GM19035 (cell line): ENCODE data around the gene CFAP61.
"Not testable (repeated sequence)": the region's sequence is repeated elsewhere in the genome, so short reads cannot be mapped to it uniquely, and the experiment has no call there.

Experiments
- ATAC-seq: cut with Tn5 transposase; IDR thresholded peaks from one replicate; pipeline ENCODE4 v1.9.1; 2021; ENCODE audit not compliant: unreplicated experiment

CFAP61 gene

GRCh38 chr20:20230741-20231140, 178.4 kb downstream of the CFAP61 start:
- ATAC-seq, result no peak

GRCh38 chr20:20231528-20232298, 179.4 kb downstream of the CFAP61 start:
- ATAC-seq, result no peak

DNA sequence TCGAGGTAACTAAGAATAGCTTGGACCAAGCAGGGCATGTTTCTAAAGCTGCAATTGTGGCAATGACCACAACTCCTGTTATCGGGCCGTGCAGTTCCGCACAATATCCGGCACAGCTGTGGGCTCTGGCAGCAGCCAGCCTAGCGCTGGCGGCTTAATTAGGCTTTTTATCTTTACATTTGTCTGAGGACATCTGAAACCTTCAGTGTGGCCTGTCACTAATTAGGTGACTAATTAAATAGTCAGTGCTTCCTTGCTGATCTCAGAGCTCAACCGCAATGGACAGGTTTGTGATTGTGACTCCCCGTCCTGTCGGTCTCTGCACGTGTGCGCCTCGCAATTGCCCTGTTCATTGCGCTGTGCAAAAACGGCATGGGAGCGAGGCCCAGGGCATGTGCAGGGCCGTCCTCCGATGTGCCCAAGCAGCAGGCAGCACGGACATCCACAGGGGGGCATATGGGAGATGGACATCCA, 180.7 kb downstream of the CFAP61 start:
- no peak for ATAC-seq

GRCh38 chr20:20235681-20236080, 183.3 kb downstream of the CFAP61 start:
- no peak for ATAC-seq

DNA sequence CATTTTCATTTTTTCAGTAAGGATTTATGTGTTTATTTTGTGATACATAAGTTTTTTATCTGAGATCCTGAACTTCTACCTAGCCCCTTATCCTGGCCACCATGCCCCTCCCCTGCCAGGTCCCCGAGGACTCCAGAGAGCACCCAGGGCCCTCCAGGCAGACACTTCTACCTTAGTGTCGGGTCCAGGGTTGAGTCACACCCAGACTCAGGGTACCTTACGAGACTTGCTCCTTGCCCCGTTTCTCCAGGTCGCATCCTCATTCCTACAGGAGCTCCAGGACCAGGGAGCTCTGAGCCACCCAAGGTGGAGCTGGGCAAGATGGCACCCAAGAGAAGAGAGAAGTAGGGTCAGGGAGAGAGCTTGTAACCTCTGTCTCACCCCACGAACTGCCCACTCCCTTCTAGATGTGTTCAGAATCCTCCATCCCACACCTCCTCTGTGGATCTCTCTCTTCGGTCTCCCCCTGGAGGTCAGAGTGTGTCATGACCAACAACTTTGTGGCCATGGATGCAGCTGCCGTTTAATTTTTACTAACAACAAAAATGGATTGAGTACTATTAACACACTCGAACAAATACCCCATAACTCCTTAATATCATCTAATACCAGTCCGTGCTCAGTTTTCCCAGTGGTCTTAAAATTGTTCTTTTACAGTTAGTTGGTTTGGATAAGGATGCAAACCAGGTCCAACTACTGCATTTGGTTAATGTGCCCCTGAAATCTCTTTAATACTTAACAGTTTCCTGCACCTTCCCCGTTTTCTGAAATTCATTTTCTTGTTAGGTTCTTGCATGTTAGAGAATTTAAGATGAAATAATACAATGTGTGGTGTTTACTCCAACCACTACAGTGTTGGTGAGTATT, 185.0 kb downstream of the CFAP61 start:
- ATAC-seq, result peak; percentile 68

- no peak for ATAC-seq
Measured at GRCh38 chr20:20241976-20242375, 189.6 kb downstream of the CFAP61 start.

DNA sequence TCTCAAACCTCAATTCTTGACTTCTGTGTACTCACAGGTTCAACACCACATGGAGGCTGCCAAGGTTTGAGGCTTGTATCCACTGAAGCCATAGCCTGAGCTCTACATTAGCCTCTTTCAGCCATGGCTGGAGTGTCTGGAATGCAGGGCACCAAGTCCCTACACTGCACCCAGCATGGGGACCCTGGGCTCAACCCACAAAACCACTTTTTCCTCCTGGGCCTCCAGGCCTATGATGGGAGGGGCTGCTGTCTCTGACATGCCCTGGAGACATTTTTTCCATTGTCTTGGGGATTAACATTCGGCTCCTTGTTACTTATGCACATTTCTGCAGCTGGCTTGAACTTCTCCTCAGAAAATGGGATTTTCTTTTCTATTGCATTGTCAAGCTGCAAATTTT, 192.1 kb downstream of the CFAP61 start:
- ATAC-seq, result not testable (repeated sequence)

GRCh38 chr20:20246996-20247633, 194.8 kb downstream of the CFAP61 start:
- ATAC-seq, result no peak

DNA sequence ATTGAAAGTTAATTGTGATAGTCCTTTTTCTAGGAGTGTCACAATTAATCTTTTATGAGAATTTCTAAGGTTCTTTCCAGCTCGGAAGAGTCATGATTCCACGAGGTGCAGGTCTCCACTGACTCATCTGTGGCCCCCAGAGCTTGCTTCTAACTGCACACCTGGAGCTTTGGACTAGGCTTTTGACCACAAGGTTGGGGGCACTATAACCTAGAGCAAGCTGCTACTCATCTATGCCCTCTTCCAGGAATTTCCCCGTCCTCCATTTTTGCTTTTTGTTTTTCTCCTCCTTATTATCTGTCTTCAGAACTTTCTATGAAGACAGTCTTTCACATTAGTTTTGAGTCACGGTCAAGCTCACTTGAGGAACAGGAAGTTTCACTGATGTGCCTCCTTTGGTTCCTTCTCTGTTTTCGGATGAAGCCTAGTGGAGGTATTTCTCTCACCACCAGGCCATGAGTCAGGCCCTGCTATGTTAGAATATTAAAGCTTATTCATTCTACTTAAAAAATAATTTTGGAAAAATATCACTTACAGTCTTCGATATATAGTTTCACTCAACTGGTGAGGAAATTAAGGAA, 196.4 kb downstream of the CFAP61 start:
- no peak for ATAC-seq

DNA sequence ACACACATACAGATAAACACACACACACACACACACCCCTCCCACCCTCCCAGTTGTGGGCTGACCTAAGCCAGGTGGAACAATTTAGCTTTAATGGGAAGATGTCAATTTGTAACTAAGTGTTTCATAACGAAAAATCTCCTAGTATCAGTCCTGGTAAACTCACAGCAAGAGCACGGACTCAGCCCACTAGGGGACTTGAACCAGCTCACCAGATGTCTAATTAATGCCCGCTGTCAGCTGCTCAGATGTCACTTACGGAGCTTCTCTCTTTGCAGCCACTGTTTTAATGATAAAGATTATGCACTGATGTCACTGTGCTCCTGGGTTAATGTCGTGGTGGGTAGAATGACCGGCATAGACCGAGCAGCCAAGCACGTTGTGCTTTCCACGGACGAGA, 199.0 kb downstream of the CFAP61 start:
- no peak for ATAC-seq

- no peak for ATAC-seq
Measured at GRCh38 chr20:20251836-20252235, 199.5 kb downstream of the CFAP61 start.

DNA sequence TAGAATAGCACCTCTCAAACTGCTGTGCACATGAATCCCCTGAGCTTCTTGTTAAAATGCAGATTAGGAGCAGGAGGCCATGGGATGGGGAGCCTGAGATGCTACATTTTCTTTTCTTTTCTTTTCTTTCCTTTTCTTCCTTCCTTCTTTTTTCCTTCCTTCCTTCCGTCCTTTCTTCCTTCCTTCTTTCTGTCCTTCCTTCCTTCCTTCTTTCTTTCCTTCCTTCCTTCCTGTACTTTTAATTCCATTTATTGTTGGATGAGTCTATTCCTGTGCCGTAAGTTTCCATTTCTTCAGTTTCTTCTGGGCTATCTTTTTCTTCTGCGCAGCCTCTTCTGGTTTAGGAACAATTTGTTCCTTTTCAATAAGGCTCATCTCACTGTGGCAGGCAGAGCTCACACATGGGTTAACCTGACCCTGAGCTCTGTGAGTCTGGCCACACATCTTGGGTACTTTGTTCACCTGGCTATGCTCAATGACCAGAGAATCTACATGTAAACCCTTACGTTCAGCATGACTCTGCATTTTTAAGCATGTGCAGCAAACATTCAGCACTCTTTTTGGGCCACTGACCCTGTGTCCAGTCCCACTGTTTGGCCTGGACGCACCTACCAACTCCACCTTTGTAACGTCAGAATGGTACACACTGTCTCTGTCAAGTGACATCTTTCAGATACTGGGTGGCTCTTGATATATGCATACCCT, 200.9 kb downstream of the CFAP61 start:
- no peak for ATAC-seq

DNA sequence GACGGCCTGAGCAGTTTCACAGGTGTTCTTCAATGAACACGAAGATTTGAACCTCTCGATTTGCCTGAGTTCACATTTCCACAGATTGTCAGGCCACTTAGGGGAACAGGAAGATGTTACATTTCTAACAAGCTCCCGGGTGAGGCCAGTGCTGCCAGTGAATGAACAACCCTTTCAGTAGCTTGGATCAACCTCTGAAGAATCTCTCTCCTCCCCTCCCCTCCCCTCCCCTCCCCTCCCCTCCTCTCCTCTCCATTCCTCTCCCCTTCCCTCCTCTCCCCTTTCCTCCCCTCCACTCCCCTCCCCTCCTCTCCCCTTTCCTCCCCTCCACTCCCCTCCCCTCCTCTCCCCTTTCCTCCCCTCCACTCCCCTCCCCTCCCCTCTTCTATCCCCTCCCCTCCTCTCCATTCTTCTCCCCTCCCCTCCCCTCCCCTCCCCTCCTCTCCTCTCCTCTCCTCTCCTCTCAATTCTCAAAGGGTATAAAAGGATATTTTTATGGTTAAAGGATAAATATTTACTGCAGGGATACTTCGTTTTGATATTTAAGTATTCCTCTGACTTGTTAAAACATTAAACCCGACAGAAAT, 201.5 kb downstream of the CFAP61 start:
- ATAC-seq, result no peak

GRCh38 chr20:20255099-20255498, 202.8 kb downstream of the CFAP61 start:
- ATAC-seq, result no peak

DNA sequence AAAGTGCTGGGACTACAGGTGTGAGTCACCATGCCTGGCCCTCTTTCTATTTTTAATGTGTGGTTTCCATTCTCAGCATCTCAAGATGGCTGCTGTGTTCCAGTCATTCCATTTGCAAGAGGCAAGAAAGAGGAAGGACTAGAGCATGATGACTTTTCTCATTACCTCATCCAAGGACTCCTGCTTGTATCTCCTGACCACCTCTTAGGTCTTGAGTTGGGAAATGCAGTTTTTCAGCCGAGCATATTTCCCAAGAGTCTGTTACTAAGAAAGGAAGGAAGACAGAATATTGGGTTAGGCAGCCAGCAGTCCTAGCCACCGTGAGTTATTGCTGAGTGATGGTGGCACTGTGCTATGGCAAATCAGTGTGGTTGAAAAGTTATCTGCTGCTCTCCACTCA, 207.2 kb downstream of the CFAP61 start:
- ATAC-seq, result no peak

DNA sequence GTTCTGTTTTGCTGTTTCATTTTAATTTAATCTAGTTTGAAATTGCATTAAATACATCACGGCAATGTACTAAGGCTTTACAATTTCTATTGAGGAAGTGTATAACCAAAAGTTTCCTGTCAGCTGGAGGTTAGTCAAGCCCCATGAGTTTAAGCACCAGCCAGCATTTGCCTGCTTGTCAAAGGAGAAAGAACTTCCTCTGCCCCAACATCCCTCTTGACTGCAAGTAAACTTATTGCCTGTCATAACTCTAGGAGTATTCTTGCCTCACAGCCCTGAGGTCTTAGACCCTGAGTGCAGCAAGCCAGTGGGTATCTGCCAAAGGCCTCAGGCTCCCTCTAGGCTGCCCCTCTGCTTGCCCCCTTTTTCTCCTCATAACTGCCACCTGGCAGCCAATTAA, 208.8 kb downstream of the CFAP61 start:
- ATAC-seq, result no peak

- ATAC-seq, result no peak
Measured at GRCh38 chr20:20265210-20265609, 212.9 kb downstream of the CFAP61 start.

DNA sequence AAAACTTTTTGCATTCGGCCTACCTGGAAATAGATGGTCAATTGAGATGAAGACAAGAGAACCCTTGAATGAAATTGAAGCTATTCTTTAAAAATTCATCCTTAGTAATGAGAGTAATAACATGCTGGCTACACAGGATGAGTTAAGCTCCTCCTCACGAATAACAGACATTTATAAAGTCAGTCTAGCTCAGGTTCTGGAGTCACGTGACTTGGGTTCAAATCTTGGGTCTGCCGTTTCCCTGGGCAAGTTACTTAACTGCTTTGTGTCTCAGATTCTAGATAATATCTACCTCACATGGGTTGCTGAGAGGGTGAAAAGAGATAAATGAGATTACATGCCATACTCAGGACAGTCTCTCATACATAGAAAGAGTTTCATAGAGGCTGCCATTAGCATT, 214.2 kb downstream of the CFAP61 start:
- ATAC-seq, result no peak

DNA sequence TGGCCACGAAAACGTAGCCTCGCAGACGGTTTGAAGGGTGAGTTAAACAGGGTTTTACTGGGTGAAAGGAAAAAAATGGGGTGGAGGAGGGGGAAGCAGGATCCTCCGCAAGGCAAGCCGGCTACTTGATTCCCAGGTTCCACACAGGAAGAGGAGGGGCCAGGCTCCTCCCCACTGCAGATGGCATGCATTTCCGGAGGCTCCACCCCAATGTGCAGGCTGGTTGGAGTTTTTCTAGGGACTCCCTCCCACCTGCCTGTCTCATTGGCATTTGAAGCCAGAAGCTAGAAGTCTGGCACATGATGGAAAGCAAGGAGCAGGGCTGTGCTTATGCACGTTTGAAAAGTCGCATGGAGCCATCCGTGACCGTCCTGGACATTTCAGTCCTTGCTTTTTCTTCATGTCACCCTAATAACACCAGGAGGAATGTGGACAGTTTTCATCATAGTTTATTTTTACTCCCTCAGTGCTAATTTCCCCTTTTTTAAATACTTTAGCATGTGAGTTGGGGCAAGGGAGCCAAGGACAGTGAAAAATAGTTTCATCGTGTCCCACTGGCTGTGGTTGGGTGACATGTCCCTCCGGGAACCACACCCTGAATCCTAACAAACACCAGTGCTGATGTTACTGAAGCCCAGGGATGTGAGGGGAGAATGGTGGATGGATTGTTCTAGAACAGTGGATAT, 215.5 kb downstream of the CFAP61 start:
- no peak for ATAC-seq

DNA sequence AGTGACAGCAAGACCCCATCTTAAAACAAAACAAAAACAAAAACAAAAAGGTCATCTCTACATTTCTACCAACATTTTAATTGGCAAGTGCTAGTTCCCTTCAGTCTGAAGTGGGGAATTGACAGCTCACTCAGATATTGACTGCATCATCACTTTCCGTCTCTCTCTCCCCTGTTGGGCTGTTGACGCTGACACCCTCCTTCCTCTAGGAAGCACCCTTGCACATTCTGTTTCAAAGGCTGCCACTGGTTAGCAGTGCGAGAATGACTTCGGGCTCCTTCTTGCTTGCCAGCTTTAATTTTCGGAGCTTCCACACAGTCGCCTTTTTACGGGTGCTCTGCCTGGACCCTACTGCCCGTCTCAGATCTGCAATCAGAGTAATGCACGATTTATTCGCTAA, 218.9 kb downstream of the CFAP61 start:
- no peak for ATAC-seq
